Spleen (tissue), 7 donors: ENCODE measurements around the gene NEDD4L.

Experiments
- CTCF ChIP-seq, 11 experiments: fragments of 200-600 bp in 7 of 11; fragments of 450-650 bp in 4 of 11; sonication (generic) in 4 of 11; IDR thresholded peaks in 8 of 11; conservative IDR thresholded peaks in 3 of 11; 1 replicate in 7 of 11; 2 replicates in 4 of 11; pipeline versions ENCODE4 v1.4.0 to v1.8.0; 2016 to 2021; ENCODE audit warnings: antibody characterized with exemption in 11 of 11, inconsistent platforms in 4 of 11, mild to moderate bottlenecking in 1 of 11
- POLR2AphosphoS5 ChIP-seq, 3 donors: sonication (generic); formaldehyde crosslinking; IDR thresholded peaks; one replicate each; pipeline ENCODE4 v1.5.1; 2017; ENCODE audit warnings: antibody characterized with exemption in 3 of 3
- donor health status: DM: no; HTN: no; CAD: no; lungs with moderate emphysema.
- donor health status: DM: no; HTN: no; CAD: no.
- donor health status: DM: no; HTN: no; CAD: no.

GRCh38 chr18:58027341-58027740, 16.7 kb upstream of the NEDD4L start:
- no peak for TF ChIP-seq CTCF (IDR thresholded peaks at IDR 0.05 in 8 of 11, conservative IDR thresholded peaks at IDR 0.05 in 3 of 11)
- TF ChIP-seq POLR2AphosphoS5 (IDR thresholded peaks at IDR 0.05): no peak
